ENCODE measurements around the gene C1orf21.

DNA sequence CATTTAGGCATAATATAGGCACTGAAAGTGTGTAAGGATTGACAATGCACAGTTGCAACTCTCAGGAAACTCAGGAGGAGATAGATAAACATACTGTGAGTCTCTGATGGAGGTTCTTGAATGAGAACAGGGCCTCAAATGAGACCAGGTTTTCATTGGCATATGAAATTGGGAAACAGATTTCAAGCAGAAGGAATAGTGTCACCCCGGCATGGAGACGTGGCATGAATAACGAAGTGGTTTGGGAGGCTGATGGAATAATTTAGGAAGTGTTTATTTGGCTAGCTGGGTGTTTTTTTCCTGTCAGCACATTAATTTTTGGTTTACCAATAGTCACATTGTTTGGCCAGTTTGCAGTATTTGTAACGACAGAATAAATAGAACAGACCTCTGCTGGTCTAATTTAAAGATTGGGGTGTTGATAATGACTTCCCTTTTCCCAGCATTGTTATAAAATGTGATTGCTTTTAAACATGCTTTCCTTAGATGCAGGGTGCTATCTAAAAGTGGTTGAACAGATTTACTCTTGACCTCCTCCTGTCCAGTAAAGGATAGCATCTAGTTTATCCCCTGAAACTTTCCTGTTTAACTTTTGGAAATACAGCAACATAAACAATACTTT is 132.0 kb downstream of the C1orf21 start:
- TF ChIP-seq, protein P1, sequence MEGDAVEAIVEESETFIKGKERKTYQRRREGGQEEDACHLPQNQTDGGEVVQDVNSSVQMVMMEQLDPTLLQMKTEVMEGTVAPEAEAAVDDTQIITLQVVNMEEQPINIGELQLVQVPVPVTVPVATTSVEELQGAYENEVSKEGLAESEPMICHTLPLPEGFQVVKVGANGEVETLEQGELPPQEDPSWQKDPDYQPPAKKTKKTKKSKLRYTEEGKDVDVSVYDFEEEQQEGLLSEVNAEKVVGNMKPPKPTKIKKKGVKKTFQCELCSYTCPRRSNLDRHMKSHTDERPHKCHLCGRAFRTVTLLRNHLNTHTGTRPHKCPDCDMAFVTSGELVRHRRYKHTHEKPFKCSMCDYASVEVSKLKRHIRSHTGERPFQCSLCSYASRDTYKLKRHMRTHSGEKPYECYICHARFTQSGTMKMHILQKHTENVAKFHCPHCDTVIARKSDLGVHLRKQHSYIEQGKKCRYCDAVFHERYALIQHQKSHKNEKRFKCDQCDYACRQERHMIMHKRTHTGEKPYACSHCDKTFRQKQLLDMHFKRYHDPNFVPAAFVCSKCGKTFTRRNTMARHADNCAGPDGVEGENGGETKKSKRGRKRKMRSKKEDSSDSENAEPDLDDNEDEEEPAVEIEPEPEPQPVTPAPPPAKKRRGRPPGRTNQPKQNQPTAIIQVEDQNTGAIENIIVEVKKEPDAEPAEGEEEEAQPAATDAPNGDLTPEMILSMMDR (IDR thresholded peaks at IDR 0.05 in 8 of 11, conservative IDR thresholded peaks at IDR 0.05 in 3 of 11), result no peak
- TF ChIP-seq POLR2AphosphoS5 (IDR thresholded peaks at IDR 0.05) (no peak), POLR2A (IDR thresholded peaks at IDR 0.05) (no peak)
